HG03469 (cell line): Measurements from ENCODE around the gene PDCD1.

Experiments used
- ATAC-seq: cut with Tn5 transposase; IDR thresholded peaks from one replicate; pipeline ENCODE4 v1.9.1; 2021; ENCODE audit warnings: mild to moderate bottlenecking, moderate library complexity, moderate number of reproducible peaks; ENCODE audit not compliant: unreplicated experiment

The PDCD1 gene

GRCh38 chr2:241895712-241896641 lies 37.3 kb upstream of the PDCD1 start:
- ATAC-seq, result no peak

GRCh38 chr2:241895427-241895711 lies 36.7 kb upstream of the PDCD1 start:
- no peak for ATAC-seq

DNA sequence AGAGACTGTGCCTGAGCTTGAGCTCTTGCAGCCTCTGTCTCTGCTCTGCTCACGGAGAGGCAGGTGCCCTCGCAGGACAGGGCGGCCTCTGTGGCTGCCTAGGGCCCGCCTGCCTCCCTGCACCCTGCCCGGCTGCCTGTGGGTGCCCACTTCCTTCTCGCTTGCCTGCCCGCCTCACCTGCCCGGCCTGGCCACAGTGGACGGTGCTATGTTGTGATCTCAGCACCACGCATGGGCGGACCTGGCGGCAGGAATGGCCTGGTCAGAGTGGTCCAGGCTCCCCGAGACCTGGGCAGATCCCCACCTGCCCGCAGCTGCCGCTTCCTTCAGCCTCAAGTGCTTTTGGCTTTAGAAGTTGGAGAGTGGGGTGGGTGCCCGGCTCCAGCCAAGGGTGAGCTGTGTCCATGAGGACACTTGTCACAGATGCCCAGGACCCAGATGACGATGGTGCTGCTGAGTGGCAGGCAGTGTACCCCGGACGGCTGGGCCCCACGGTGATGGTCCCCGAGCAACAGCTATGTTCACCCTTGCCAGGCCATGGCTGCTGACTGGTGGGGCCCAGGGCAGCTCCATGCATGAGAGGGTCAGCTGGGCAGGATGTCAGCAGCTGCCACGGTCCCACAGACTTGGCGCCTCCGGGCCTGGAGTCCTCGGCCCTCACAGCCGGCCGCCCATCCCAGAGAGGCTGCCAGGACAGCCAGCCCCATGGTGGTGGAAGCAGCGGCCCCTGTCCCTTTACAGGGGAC lies 36.2 kb upstream of the PDCD1 start:
- no peak for ATAC-seq

GRCh38 chr2:241894056-241894641 lies 35.5 kb upstream of the PDCD1 start:
- no peak for ATAC-seq

DNA sequence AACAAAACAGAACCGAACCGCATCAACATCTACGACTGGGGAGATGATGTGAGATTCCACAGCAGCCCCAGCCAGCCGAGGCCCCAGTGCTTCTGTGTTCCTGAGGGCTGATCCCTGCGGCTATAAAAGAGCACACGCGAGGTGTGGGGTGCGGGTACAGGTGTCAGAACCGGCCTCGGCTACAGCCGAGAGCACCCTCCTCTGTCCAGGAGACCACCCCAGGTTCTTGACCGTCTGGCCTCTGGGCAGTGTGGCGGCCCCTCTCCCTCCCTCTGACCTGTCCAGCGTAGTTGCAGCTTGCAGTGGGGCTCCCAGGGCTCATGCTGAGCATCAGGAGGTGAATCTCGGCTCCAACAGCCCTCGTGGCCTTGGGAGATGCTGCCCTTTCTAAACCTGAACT lies 34.6 kb upstream of the PDCD1 start:
- no peak for ATAC-seq

GRCh38 chr2:241892299-241893137 lies 33.8 kb upstream of the PDCD1 start:
- no peak for ATAC-seq

DNA sequence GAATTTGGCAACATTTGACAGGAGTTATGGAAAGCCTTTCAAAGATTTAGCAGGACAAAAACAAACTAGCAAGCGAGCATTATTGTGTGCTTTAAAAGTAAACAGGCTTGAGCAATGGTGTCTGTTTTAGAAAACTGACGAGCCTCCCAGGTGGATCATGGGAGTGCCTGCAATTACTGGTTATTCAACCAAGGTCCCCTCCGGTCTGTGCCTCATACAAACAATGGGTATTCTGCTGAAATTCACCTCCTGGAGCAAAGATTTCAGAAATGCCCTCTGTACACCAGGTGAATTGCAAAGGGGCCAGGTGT lies 33.2 kb upstream of the PDCD1 start:
- no peak for ATAC-seq

GRCh38 chr2:241891315-241891987 lies 32.8 kb upstream of the PDCD1 start:
- ATAC-seq, result no peak

- no peak for ATAC-seq
Measured at GRCh38 chr2:241890524-241891235, 32.0 kb upstream of the PDCD1 start.

DNA sequence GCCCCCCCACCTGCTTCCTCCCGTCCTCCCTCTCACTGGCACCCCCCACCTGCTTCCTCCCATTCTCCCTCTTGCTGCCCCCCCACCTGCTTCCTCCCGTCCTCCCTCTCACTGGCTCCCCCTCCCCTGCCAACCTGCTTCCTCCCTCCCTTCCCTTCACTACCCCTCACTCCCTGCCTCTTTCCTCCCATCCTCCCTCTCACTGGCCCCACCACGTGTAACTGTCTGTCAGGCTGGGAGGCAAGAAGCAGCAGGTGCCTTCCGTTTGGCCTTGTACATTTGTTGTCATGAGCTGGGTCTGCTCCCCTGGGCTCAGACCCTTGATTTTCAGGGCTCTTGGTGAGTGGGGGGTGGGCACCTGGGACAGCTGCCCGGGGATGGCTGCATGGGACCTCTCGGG lies 29.9 kb upstream of the PDCD1 start:
- ATAC-seq, result no peak

DNA sequence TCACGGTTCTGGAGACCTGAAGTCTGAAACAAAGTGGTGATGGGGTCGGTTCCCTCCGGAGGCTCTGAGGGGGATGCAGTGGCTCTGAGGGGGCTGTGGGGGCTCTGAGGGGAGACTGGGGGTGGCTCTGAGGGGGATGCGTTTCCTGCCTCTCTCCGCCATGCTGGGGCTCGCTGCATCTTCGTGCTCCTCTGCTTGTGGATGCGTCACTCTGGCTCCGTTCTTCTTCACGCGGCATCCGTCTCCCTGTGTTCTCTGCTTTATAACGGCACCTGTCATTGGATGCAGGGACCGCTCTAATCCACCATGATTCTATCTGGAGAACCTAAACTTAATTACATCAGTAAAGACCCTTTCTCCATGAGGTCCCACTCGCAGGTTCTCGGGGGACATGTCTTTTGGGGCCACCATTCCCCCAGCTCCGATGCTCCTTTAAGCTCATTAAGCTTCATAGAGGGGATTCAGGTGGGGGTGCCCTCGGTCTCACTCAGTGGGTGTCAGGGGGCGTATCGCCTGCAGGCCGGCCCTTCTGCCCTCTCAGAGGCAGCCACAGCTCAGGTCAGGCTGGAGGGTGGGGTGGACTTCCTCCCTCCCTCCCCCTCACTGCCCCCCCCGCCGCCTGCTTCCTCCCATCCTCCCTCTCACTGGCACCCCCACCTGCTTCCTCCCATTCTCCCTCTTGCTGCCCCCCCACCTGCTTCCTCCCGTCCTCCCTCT lies 29.3 kb upstream of the PDCD1 start:
- no peak for ATAC-seq

- no peak for ATAC-seq
Measured at GRCh38 chr2:241886840-241887447, 28.2 kb upstream of the PDCD1 start.

GRCh38 chr2:241885946-241886643 lies 27.4 kb upstream of the PDCD1 start:
- no peak for ATAC-seq

- ATAC-seq, result no peak
Measured at GRCh38 chr2:241885291-241885945, 26.7 kb upstream of the PDCD1 start.

DNA sequence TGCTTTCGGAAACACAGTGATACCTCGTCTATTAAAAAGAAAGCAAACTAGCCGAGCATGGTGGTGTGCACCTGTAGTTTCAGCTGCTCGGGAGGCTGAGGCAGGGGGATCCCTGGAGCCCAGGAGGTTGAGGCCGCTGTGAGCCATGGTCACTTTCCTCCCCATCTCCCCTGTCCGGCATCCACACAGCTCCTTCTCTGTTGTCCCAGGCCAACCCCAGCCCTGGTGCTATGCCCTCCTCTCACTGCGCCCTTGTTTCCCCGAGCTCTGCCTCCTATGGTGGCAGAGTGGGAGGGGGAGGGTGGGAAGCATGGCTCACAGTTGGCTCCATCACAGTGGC lies 26.2 kb upstream of the PDCD1 start:
- no peak for ATAC-seq

GRCh38 chr2:241882091-241882625 lies 23.5 kb upstream of the PDCD1 start:
- ATAC-seq, result peak; percentile 30

- no peak for ATAC-seq
Measured at GRCh38 chr2:241880311-241881073, 21.8 kb upstream of the PDCD1 start.
